Measurements from ENCODE around the gene CTNND2.
"Not testable (repeated sequence)": the region's sequence is repeated elsewhere in the genome, so short reads cannot be mapped to it uniquely, and the experiment has no call there.

Gene CTNND2

DNA sequence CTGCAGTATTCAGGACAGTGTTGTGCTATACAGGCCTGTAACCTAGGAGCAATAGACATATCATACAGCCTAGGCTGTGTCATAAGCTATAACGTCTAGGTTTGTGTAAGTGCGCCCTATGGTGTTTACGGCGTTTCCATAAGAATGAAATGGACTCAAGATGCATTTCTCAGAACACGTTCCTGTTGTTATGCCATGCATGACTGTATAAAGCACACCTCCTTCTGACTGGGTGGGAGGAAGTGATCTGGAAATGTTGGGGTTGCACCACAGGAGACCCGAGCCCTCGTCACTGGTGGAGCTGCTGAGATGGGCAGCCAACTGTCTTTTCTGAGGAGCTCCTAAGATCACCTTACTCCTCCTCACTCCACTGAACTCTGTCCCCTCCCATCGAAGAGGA is 751.9 kb downstream of the CTNND2 start:
- DNase-seq, result no peak

- no peak for DNase-seq
Observed at GRCh38 chr5:11150976-11151375, 753.3 kb downstream of the CTNND2 start.

GRCh38 chr5:11148810-11149539 is 755.3 kb downstream of the CTNND2 start:
- no peak for DNase-seq

DNA sequence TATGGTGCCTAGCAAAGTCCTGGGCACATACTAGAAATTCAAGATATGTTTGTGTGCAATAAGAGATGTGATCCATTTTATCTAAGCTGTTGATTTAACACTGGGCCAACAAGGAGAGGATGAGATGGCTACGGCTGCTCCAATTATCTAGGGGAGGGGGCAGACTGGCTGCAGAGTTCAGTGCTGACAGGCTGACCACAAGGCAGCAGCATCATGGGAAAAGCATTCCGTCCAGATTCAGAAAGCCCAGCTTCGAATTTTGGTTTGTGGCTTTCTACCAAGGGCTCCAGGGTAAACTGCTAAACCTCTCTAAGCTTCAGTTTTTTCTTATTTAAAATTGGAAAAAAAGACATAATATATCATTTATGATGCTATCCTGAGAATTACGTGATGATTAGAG is 758.1 kb downstream of the CTNND2 start:
- DNase-seq, result no peak

DNA sequence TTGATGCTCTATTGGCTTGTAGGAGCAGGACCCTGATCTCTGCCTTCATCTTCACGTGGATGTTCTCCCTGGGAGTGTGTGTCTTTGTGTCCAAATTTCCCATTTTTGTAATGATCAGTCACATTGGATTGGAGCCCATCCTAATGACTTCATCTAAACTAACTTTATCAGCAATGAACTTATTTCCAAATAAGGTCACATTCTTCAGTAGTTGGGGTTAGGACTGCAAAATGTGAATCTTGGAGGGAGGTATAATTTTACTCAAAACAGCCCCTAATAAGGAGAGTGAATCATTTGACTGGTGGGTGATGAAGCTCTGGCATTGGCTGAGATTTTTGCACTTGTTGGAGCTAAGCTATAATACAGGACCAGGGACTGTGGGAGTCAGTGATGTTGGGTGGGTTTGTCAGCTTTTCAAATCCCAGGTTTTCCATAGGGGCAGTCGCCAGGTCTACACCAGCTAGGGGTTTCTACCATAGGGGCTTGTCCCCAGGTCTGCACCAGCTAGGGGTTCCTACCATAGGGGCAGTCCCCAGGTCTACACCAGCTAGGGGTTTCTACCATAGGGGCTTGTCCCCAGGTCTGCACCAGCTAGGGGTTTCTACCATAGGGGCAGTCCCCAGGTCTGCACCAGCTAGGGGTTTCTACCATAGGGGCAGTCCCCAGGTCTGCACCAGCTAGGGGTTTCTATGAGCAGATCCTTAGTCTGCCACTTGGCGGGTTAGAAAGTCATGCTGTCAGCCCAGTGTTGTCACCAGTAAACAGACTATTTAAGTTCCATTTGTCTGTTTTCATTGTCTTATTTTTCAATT is 760.6 kb downstream of the CTNND2 start:
- no peak for DNase-seq

DNA sequence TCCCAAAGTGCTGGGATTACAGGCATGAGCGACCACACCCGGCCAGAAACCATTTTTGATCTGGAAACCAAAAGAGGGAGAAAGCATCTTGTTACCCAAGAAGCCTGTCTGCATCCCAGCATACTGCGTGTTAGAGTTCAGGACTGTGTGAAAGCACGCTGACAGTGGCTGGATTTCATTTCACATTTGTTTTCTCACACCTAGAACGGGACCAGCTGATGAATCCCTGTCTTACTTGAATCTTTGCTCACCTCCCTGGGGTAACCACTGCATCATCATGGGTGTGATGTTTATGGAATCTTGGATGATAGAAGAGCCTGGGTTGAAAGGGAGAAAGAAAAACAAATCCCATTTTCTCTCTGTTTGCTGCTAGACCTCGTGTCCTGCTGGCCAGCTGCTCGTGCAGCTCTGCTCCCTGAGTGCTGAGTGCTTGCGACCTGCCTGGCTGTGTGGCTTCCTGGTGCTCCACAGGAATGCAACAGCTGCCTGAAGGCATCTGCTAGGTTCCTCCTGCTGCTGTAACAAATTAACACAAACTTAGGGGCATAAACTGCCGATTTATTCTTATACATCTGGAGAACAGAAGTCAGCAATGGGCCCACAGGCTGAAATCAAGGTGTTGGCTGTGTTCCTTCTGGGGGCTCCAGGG is 764.9 kb downstream of the CTNND2 start:
- no peak for DNase-seq

- no peak for DNase-seq
Observed at GRCh38 chr5:11130131-11130530, 774.1 kb downstream of the CTNND2 start.

DNA sequence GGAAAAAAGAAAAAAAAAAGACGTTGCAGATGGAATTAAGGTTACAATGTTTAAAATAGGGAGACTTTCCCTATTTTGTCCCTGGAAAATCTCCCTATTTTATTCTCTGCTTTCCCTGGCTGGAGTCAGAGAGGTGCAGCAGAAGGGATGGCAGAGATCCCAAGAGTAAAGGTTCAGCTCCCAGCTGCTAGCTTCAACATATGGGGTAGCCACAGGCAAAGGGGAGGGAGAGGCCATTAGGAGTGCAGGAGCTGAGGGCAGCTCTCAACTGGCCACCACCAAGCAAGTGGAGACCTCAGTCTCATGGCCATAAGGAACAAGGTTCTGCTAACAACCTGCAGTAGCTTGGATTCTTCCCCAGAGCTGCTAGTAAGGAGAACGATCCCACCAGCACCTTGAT is 776.2 kb downstream of the CTNND2 start:
- no peak for DNase-seq

GRCh38 chr5:11126844-11127243 is 777.4 kb downstream of the CTNND2 start:
- no peak for DNase-seq

GRCh38 chr5:11121885-11122284 is 782.4 kb downstream of the CTNND2 start:
- DNase-seq, result no peak

GRCh38 chr5:11110128-11110527 is 794.1 kb downstream of the CTNND2 start:
- no peak for DNase-seq

- no peak for DNase-seq
Observed at GRCh38 chr5:11105696-11106095, 798.5 kb downstream of the CTNND2 start.

GRCh38 chr5:11104651-11105112 is 799.6 kb downstream of the CTNND2 start:
- no peak for DNase-seq

GRCh38 chr5:11104210-11104609 is 800.0 kb downstream of the CTNND2 start:
- no peak for DNase-seq

GRCh38 chr5:11084111-11084510 is 820.1 kb downstream of the CTNND2 start:
- no peak for DNase-seq

GRCh38 chr5:11082404-11082945 is 821.8 kb downstream of the CTNND2 start:
- no peak for DNase-seq

DNA sequence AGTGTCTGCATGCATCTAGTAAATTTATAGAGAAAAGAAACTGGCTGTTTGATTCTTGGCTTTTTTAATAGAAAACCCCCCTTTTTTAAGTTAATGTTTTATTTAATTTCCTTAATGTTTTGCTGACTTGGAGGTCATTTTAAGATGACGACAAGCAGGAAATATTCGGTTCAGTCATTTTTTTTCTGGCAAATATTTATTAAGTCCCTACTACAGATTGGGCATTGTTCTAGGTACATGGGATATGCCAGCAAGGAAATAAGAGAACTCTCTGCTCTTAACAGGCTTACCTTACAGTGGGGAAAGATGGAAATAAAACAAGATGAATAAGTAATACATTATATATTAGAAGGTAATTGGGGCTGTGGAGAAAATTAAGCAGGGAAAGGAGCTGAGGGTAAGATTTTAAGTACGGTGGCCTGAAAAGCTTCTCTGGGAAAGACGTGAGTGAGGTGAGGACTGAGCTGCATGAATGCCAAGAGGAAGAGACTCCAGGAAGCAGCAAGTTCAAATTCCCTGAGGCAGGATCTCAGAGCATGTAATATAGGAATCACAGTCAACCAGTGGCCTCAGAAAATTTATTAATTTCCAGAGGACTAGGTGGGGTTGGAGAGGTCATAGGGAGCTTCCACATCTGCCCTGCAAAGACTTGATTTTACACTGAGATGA is 827.2 kb downstream of the CTNND2 start:
- no peak for DNase-seq

- no peak for DNase-seq
Observed at GRCh38 chr5:11075035-11075805, 829.0 kb downstream of the CTNND2 start.

GRCh38 chr5:11072568-11072967 is 831.7 kb downstream of the CTNND2 start:
- DNase-seq, result no peak

DNA sequence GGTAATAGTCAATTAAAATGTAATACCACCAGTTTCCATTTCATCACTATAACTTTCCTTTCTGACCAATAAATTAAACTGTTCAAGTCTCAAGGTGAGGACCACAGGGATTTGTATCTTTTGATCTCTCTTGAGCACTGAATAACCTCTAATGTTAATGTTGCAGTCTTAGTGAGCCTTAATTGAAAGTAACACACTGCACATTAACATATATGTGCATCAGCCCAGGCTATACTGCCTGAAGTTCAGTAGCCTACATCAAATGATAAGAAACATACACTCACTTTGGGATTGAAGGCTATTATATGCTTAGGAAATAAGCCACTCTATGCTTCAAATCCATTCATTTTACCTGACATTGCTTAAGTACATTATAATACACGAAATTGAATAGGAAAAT is 832.2 kb downstream of the CTNND2 start:
- DNase-seq, result no peak

DNA sequence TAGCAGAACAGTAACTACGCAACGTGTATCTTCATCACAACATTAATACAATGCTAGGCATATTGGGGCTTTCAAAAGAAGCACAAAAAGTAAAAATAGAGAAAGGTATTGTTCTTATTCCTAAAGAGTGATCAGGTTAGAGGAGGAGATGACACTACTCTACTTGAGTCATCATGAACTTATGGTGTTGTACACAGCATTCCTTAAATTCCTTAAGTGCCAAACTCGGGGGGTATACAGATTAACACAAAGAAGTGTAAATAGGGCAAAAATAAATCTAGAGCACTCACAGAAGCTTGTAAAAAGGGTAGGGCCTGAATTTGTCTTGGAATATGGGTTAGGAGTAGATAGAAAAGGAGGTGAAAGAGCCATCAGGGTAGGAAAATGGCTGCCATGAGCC is 835.2 kb downstream of the CTNND2 start:
- DNase-seq, result no peak

GRCh38 chr5:11065723-11066122 is 838.5 kb downstream of the CTNND2 start:
- DNase-seq, result not testable (repeated sequence)

Data from GDM1 (cell line).